Transverse colon (tissue), 4 donors: ENCODE measurements around the gene SLC1A1. TPM values are rescaled to one million over a fixed set of nuclear protein-coding genes. Genes with fewer than 3 reads are reported as not detected.

Experiments used
- DNase-seq: peaks from one replicate; pipeline ENCODE4 v3.0.0-alpha.2; 2019
- H3K27ac ChIP-seq, 4 donors: fragments of 200-600 bp; sonication (generic); 2 replicates each; pipeline ENCODE4 v1.5.1; 2016 to 2018; ENCODE audit warnings: inconsistent platforms in 4 of 4
- H3K27me3 ChIP-seq: fragments of 200-600 bp; sonication (generic); 2 replicates; pipeline ENCODE4 v1.5.1; 2017; ENCODE audit warnings: inconsistent platforms
- H3K36me3 ChIP-seq, 4 donors: fragments of 200-600 bp; sonication (generic); 2 replicates each; pipeline ENCODE4 v1.5.1; 2017 to 2019; ENCODE audit warnings: inconsistent platforms in 4 of 4
- H3K4me1 ChIP-seq, 4 donors: fragments of 200-600 bp; sonication (generic); 2 replicates each; pipeline ENCODE4 v1.5.1; 2017 to 2020; ENCODE audit warnings: inconsistent platforms in 4 of 4
- H3K4me3 ChIP-seq, 4 donors: fragments of 200-600 bp; sonication (generic); 1 replicate in 1 of 4; 2 replicates in 3 of 4; pipeline versions ENCODE4 v1.5.1 to v1.6.1; 2017 to 2019; ENCODE audit warnings: inconsistent platforms in 4 of 4
- H3K9me3 ChIP-seq, 2 donors: fragments of 200-600 bp; sonication (generic); 2 replicates each; pipeline ENCODE4 v1.5.1; 2017 to 2019; ENCODE audit warnings: inconsistent platforms in 2 of 2
- EP300 ChIP-seq: sonication (generic); formaldehyde crosslinking; IDR thresholded peaks from one replicate; pipeline ENCODE4 v1.6.1; 2017; ENCODE audit warnings: antibody characterized with exemption, low read depth
- POLR2A ChIP-seq: fragments of 450-650 bp; IDR thresholded peaks from one replicate; pipeline ENCODE4 v1.6.1; 2016; ENCODE audit warnings: antibody characterized with exemption, mild to moderate bottlenecking, moderate library complexity
- POLR2AphosphoS5 ChIP-seq, 3 donors: sonication (generic); formaldehyde crosslinking; IDR thresholded peaks; one replicate each; pipeline ENCODE4 v1.6.1; 2016; ENCODE audit warnings: antibody characterized with exemption in 3 of 3
- WGBS, 2 donors: methylation state at CpG; one replicate each; pipeline ENCODE4 v1.1.5; 2018; ENCODE audit warnings: low coverage in 1 of 2; 5-methylcytosine and 5-hydroxymethylcytosine counted together
- in situ Hi-C, 4 donors: fragments of 200-750 bp; cut with MboI; loops; one replicate each; pipeline versions ENCODE4 v1.15.0 to v1.15.1; 2017; ENCODE audit warnings: low sequenced_read_pairs in 3 of 4, low pct_ligation_motif_present in 1 of 4, low pct_unique_long_range_greater_than_20kb in 1 of 4
- intact Hi-C: fragments of 100-400 bp; cut with DNase I; formaldehyde crosslinking; loops from one replicate; pipeline ENCODE4 v1.15.1; 2023; ENCODE audit warnings: low total_unique reads
- total RNA-seq, 4 donors: library from RNA; depleted of rRNA; stranded (reverse); fragments of >200 nt; gene quantifications; one replicate each; pipeline ENCODE4 v1.1.0, GENCODE V29; 2016
- TF ChIP-seq, protein P1 (sequence below), 5 experiments: fragments of 200-600 bp in 3 of 5; fragments of 450-650 bp in 2 of 5; sonication (generic) in 3 of 5; IDR thresholded peaks; 1 replicate in 2 of 5; 2 replicates in 3 of 5; pipeline ENCODE4 v1.5.1; 2016 to 2017; ENCODE audit warnings: antibody characterized with exemption in 5 of 5, inconsistent platforms in 3 of 5, mild to moderate bottlenecking in 2 of 5, moderate library complexity in 1 of 5

The SLC1A1 gene
- total RNA-seq, 4 donors from 2014 or later, result 0.80 to 63.2 (median 28.7) TPM

DNA sequence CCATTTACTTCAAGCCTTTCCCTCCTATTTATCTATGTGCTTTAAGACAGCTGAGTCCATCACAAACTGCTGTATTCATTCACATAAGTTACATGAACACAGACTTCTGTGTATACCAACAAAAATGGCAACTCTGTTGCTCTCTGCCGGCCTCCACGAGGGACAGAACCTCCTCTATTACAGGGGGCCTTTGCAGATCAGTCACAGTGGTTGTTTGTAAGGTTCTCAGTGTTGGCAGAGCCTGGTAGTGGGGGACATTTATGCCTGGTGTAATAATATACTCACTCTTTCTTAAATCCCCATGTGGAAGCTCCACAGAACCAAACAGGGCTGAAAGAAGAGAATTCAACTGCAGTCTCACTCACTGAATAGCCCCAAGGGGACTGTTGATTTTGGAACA, 76.5 kb downstream of the SLC1A1 start:
- no peak overlapping the region for H3K4me3 ChIP-seq
- no peak for DNase-seq
- H3K4me1 ChIP-seq, result no peaks in the 10 kb centered on the region
- no peak overlapping the region for H3K27ac ChIP-seq
- intact Hi-C loops (no loop called here), in situ Hi-C loops (no loop called here)
- H3K9me3 ChIP-seq, result no peaks in the 10 kb centered on the region
- TF ChIP-seq POLR2AphosphoS5 (IDR thresholded peaks at IDR 0.05), result no peak
- TF ChIP-seq EP300, result no peak
- TF ChIP-seq POLR2A, result no peak
- TF ChIP-seq, protein P1, sequence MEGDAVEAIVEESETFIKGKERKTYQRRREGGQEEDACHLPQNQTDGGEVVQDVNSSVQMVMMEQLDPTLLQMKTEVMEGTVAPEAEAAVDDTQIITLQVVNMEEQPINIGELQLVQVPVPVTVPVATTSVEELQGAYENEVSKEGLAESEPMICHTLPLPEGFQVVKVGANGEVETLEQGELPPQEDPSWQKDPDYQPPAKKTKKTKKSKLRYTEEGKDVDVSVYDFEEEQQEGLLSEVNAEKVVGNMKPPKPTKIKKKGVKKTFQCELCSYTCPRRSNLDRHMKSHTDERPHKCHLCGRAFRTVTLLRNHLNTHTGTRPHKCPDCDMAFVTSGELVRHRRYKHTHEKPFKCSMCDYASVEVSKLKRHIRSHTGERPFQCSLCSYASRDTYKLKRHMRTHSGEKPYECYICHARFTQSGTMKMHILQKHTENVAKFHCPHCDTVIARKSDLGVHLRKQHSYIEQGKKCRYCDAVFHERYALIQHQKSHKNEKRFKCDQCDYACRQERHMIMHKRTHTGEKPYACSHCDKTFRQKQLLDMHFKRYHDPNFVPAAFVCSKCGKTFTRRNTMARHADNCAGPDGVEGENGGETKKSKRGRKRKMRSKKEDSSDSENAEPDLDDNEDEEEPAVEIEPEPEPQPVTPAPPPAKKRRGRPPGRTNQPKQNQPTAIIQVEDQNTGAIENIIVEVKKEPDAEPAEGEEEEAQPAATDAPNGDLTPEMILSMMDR (IDR thresholded peaks at IDR 0.05), result no peak
- H3K36me3 ChIP-seq, result no peaks in the 10 kb centered on the region
- H3K27me3 ChIP-seq, result no peaks in the 10 kb centered on the region
- 40 to 89% methylated on average over 1 to 2 of the region's 2 CpGs for WGBS, 2 donors

DNA sequence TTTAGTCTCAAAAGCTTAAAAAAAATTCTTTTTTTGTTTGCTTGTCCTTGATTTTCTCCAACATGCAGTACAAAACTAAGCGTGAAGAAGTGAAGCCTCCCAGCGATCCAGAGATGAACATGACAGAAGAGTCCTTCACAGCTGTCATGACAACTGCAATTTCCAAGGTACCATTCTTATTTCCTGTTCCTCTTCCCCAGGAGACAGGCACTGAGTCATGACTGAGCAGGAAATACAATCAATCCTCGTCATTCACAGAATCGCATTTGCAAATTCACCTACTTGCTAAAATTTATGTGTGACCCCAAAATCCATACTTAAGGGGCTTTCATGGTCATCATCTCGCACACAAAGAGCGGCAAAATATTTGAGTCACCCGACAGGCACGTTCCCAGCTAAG, 77.3 kb downstream of the SLC1A1 start:
- H3K4me1 ChIP-seq, result no peaks in the 10 kb centered on the region
- TF ChIP-seq POLR2A, result no peak
- TF ChIP-seq POLR2AphosphoS5 (IDR thresholded peaks at IDR 0.05), result no peak
- TF ChIP-seq EP300, result no peak
- TF ChIP-seq, protein P1 (IDR thresholded peaks at IDR 0.05), result no peak
- no peaks in the 10 kb centered on the region for H3K9me3 ChIP-seq
- DNase-seq, result no peak
- in situ Hi-C loops (no loop called here), intact Hi-C loops (no loop called here)
- no peak overlapping the region for H3K27ac ChIP-seq
- H3K4me3 ChIP-seq, result no peak overlapping the region
- H3K36me3 ChIP-seq, result no peaks in the 10 kb centered on the region
- 92 to 94% methylated on average over 7 to 8 of the region's 8 CpGs for WGBS, 2 donors
- no peaks in the 10 kb centered on the region for H3K27me3 ChIP-seq

DNA sequence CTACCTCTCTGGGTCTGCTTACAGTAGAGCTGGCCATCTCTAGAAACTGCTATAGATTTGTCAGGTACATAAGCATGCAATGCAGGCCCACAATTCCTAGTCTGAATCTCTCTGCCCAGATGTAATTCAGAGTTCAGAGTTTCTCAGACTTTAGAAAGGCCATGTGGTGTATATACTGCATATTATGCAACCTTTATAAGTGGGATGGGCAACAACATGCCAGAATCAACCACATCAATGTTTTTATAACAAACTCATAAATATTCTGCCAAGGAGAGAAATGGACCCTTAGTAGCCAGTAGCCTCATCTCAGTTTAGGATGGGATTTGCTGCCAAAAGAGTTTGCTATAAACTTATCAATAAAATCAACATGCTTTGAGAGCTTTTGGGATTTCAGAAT, 78.8 kb downstream of the SLC1A1 start:
- Histone ChIP-seq H3K4me3 (no peak overlapping the region), H3K4me1 (no peaks in the 10 kb centered on the region), H3K27me3 (no peaks in the 10 kb centered on the region), H3K9me3 (no peaks in the 10 kb centered on the region), H3K36me3 (no peaks in the 10 kb centered on the region), H3K27ac (peak overlapping the region in 1 of 4 donors; percentile 15)
- DNase-seq, result no peak
- in situ Hi-C loops, result no loop called here
- TF ChIP-seq POLR2AphosphoS5 (IDR thresholded peaks at IDR 0.05) (no peak), EP300 (no peak), POLR2A (no peak)
- TF ChIP-seq, protein P1 (IDR thresholded peaks at IDR 0.05), result no peak
- intact Hi-C loops, result no loop called here

DNA sequence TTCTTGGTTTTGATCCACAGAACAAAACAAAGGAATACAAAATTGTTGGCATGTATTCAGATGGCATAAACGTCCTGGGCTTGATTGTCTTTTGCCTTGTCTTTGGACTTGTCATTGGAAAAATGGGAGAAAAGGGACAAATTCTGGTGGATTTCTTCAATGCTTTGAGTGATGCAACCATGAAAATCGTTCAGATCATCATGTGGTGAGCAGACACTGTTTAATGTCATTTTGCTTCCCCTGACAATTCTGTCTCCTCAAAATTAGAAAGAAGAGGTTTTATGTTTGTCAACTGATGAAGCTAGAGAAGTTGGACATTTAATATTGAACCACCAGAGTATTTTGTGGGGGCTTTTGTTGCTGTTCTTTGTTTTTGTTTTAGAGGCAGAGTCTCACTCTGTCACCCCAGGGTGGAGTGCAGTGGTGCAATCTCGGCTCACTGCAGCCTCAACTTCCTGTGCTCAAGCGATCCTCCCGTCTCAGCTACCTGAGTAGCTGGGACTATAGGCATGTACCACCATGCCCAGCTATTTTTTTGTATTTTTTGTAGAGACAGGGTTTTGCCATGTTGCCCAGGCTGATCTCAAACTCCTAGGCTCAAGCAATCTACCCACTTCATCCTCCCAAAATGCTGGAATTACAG, 82.0 kb downstream of the SLC1A1 start:
- whole genome bisulfite sequencing, 2 donors, result 72 to 74% methylated on average over 5 of the region's 5 CpGs
- peaks cover 0 to 5% (median 0%) of the 10 kb centered on the region in 4 donors for H3K36me3 ChIP-seq
- no peaks in the 10 kb centered on the region for H3K4me1 ChIP-seq
- no peak overlapping the region for H3K4me3 ChIP-seq
- no peaks in the 10 kb centered on the region for H3K27me3 ChIP-seq
- TF ChIP-seq POLR2AphosphoS5 (IDR thresholded peaks at IDR 0.05) (no peak), EP300 (no peak), POLR2A (no peak)
- TF ChIP-seq, protein P1 (IDR thresholded peaks at IDR 0.05), result no peak
- intact Hi-C loops, result no loop called here
- in situ Hi-C loops, result no loop called here
- no peak for DNase-seq
- H3K9me3 ChIP-seq, result no peaks in the 10 kb centered on the region
- H3K27ac ChIP-seq, result no peak overlapping the region
